Smooth muscle cell (in vitro differentiated cells): ENCODE measurements around the gene VIT. TPM values are rescaled to one million over a fixed set of nuclear protein-coding genes. Genes with fewer than 3 reads are reported as not detected.

ENCODE experiments used
- DNase-seq: peaks from one replicate; lab custom pipeline; 2025; ENCODE audit not compliant: unreplicated experiment; lab: John Stamatoyannopoulos, UW
- H2AFZ ChIP-seq: fragments of 200-600 bp; sonication (generic); 2 replicates; pipeline ENCODE4 v1.6.0; 2016; ENCODE audit warnings: antibody characterized with exemption, low read depth, mild to moderate bottlenecking
- H3F3A ChIP-seq: fragments of 200-600 bp; sonication (generic); 2 replicates; pipeline ENCODE4 v1.6.0; 2017; ENCODE audit warnings: antibody characterized with exemption, low read depth
- H3K27ac ChIP-seq: fragments of 200-600 bp; sonication (generic); 2 replicates; pipeline ENCODE4 v1.5.1; 2016; ENCODE audit warnings: low read depth, mild to moderate bottlenecking
- H3K27me3 ChIP-seq: fragments of 200-600 bp; sonication (generic); 2 replicates; pipeline ENCODE4 v1.6.1; 2016; ENCODE audit warnings: low read depth, mild to moderate bottlenecking
- H3K36me3 ChIP-seq: fragments of 200-600 bp; sonication (generic); 2 replicates; pipeline ENCODE4 v1.5.1; 2016; ENCODE audit warnings: low read depth
- H3K4me1 ChIP-seq: fragments of 200-600 bp; sonication (generic); 2 replicates; pipeline ENCODE4 v1.5.1; 2016; ENCODE audit warnings: low read depth
- H3K4me2 ChIP-seq: fragments of 200-600 bp; sonication (generic); 2 replicates; pipeline ENCODE4 v1.6.0; 2016; ENCODE audit warnings: mild to moderate bottlenecking
- H3K4me3 ChIP-seq: fragments of 200-600 bp; sonication (generic); 2 replicates; pipeline ENCODE4 v1.5.1; 2016; ENCODE audit warnings: mild to moderate bottlenecking
- H3K79me2 ChIP-seq: fragments of 200-600 bp; sonication (generic); 2 replicates; pipeline ENCODE4 v1.6.0; 2016; ENCODE audit warnings: low read depth, mild to moderate bottlenecking
- H3K9ac ChIP-seq: fragments of 200-600 bp; sonication (generic); 2 replicates; pipeline ENCODE4 v1.6.0; 2016; ENCODE audit warnings: low read depth
- H3K9me3 ChIP-seq: fragments of 200-600 bp; sonication (generic); replicated peaks from 2 replicates; pipeline ENCODE4 v1.5.1; 2016; ENCODE audit warnings: low read depth
- H4K20me1 ChIP-seq: fragments of 200-600 bp; sonication (generic); 2 replicates; pipeline ENCODE4 v1.6.0; 2016; ENCODE audit warnings: low read depth
- CTCF ChIP-seq: fragments of 200-600 bp; sonication (generic); IDR thresholded peaks from 2 replicates; pipeline ENCODE4 v1.5.1; 2017; ENCODE audit warnings: borderline replicate concordance, mild to moderate bottlenecking, antibody characterized with exemption; ENCODE audit not compliant: insufficient read depth, poor library complexity, severe bottlenecking
- WGBS: methylation state at CpG from one replicate; pipeline ENCODE4 v1.1.7; 2016; ENCODE audit warnings: low lambda C conversion rate; 5-methylcytosine and 5-hydroxymethylcytosine counted together
- polyA plus RNA-seq: library from polyadenylated mRNA; unstranded; fragments of >200 nt; fragmentation: Nextera tagmentation; extraction: Ambion mirVana; gene quantifications from 2 replicates; pipeline ENCODE4 v1.2.1, GENCODE V29; 2016
- total RNA-seq: library from RNA; depleted of rRNA; stranded (reverse); fragments of >200 nt; gene quantifications from 2 replicates; pipeline ENCODE4 v1.2.3, GENCODE V29; 2014

VIT gene
- total and polyA plus RNA-seq, 2 experiments from 2014 or later: 0.13 TPM; not detected in 1

DNA sequence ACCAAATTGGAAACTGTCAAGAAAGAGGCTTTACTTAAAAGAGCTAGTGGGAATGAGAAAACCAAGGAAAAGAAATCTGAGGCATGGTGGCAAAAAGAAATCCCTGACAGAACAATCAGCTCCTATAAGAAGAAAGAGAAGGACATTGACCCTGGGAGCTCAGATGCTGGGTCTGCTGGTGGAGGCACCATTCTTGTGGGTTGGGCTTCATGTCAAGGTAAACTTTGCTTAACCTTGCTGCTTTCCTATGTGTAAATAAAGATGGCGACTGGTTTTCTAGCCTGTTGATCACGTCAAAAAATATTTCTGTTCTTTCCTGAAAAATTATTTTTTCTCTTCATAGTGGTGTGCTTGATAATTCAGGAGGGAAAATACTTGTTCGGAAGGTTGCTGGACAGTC, 58.1 kb downstream of the VIT start:
- no peak for DNase-seq
- Histone ChIP-seq H3K27me3 (no peaks in the 10 kb centered on the region), H3K27ac (no peak overlapping the region), H3K79me2 (no peaks in the 10 kb centered on the region), H3K4me1 (no peaks in the 10 kb centered on the region), H3K9me3 (no peaks in the 10 kb centered on the region), H4K20me1 (no peaks in the 10 kb centered on the region), H3K4me3 (no peak overlapping the region), H3K36me3 (no peaks in the 10 kb centered on the region), H3K4me2 (no peak overlapping the region), H3F3A (no peaks in the 10 kb centered on the region), H3K9ac (no peak overlapping the region), H2AFZ (no peak overlapping the region)
- WGBS: 96% methylated on average over 3 of the region's 3 CpGs
- no peak for TF ChIP-seq CTCF

- Histone ChIP-seq H3K27me3 (no peaks in the 10 kb centered on the region), H3K4me3 (no peak overlapping the region), H4K20me1 (no peaks in the 10 kb centered on the region), H3K9me3 (no peaks in the 10 kb centered on the region), H3K4me2 (no peak overlapping the region), H3K79me2 (no peaks in the 10 kb centered on the region), H3K27ac (no peak overlapping the region), H3K36me3 (no peaks in the 10 kb centered on the region), H3K4me1 (no peaks in the 10 kb centered on the region), H3F3A (no peaks in the 10 kb centered on the region), H3K9ac (no peak overlapping the region), H2AFZ (no peak overlapping the region)
- no peak for TF ChIP-seq CTCF
- 83% methylated on average over 8 of the region's 8 CpGs for WGBS
- no peak for DNase-seq
Measured at GRCh38 chr2:36756438-36756837, 59.9 kb downstream of the VIT start.

GRCh38 chr2:36762764-36763490, 66.4 kb downstream of the VIT start:
- Histone ChIP-seq H4K20me1 (no peaks in the 10 kb centered on the region), H3K4me2 (no peak overlapping the region), H3K27me3 (no peaks in the 10 kb centered on the region), H3K4me1 (no peaks in the 10 kb centered on the region), H3K9ac (no peak overlapping the region), H2AFZ (no peak overlapping the region), H3K9me3 (no peaks in the 10 kb centered on the region), H3K27ac (no peak overlapping the region), H3K79me2 (no peaks in the 10 kb centered on the region), H3K36me3 (no peaks in the 10 kb centered on the region), H3F3A (no peaks in the 10 kb centered on the region), H3K4me3 (no peak overlapping the region)
- no peak for DNase-seq
- no peak for TF ChIP-seq CTCF
- 76% methylated on average over 9 of the region's 9 CpGs for WGBS

- no peak for DNase-seq
Measured at GRCh38 chr2:36769106-36769505, 72.6 kb downstream of the VIT start.

More at GRCh38 chr2:36769106-36769505, 72.6 kb downstream of the VIT start:
- no peaks in the 10 kb centered on the region for H3K27me3 ChIP-seq
- H3K36me3 ChIP-seq: no peaks in the 10 kb centered on the region
- no peak for TF ChIP-seq CTCF
- no peak overlapping the region for H3K4me3 ChIP-seq
- no peaks in the 10 kb centered on the region for H4K20me1 ChIP-seq
- H3F3A ChIP-seq: no peaks in the 10 kb centered on the region
- 80% methylated on average over 2 of the region's 2 CpGs for WGBS
- H3K9me3 ChIP-seq: no peaks in the 10 kb centered on the region
- H3K4me2 ChIP-seq: no peak overlapping the region
- no peak overlapping the region for H2AFZ ChIP-seq
- no peak overlapping the region for H3K9ac ChIP-seq
- H3K27ac ChIP-seq: no peak overlapping the region
- no peaks in the 10 kb centered on the region for H3K79me2 ChIP-seq
- no peaks in the 10 kb centered on the region for H3K4me1 ChIP-seq
